Measurements from ENCODE around the gene RAPGEF1. TPM values are rescaled to one million over a fixed set of nuclear protein-coding genes. Genes with fewer than 3 reads are reported as not detected.
"Not testable (repeated sequence)": the region's sequence is repeated elsewhere in the genome, so short reads cannot be mapped to it uniquely, and the experiment has no call there.

Gene RAPGEF1
- total RNA-seq, 1 experiment from 2014 or later: 22.5 TPM

GRCh38 chr9:131670247-131671132 is 69.4 kb downstream of the RAPGEF1 start:
- DNase-seq (ENCODE audit: low read depth): no peak

- no peak for DNase-seq (ENCODE audit: low read depth)
Observed at GRCh38 chr9:131669269-131670157, 70.4 kb downstream of the RAPGEF1 start.

GRCh38 chr9:131668439-131669268 is 71.2 kb downstream of the RAPGEF1 start:
- peak; percentile 89 for DNase-seq (ENCODE audit: low read depth)

- no peak for DNase-seq (ENCODE audit: low read depth)
Observed at GRCh38 chr9:131668057-131668438, 71.8 kb downstream of the RAPGEF1 start.

- DNase-seq (ENCODE audit: low read depth): no peak
Observed at GRCh38 chr9:131667576-131667975, 72.3 kb downstream of the RAPGEF1 start.

GRCh38 chr9:131666774-131667173 is 73.1 kb downstream of the RAPGEF1 start:
- DNase-seq (ENCODE audit: low read depth): no peak

- no peak for DNase-seq (ENCODE audit: low read depth)
Observed at GRCh38 chr9:131666029-131666428, 73.8 kb downstream of the RAPGEF1 start.

GRCh38 chr9:131663288-131663687 is 76.6 kb downstream of the RAPGEF1 start:
- no peak for DNase-seq (ENCODE audit: low read depth)

- DNase-seq (ENCODE audit: low read depth): not testable (repeated sequence)
Observed at GRCh38 chr9:131662289-131662621, 77.6 kb downstream of the RAPGEF1 start.

GRCh38 chr9:131661568-131662288 is 78.1 kb downstream of the RAPGEF1 start:
- DNase-seq (ENCODE audit: low read depth): no peak

GRCh38 chr9:131660466-131661405 is 79.1 kb downstream of the RAPGEF1 start:
- no peak for DNase-seq (ENCODE audit: low read depth)

- DNase-seq (ENCODE audit: low read depth): peak; percentile 91
Observed at GRCh38 chr9:131658377-131659129, 81.3 kb downstream of the RAPGEF1 start.

DNA sequence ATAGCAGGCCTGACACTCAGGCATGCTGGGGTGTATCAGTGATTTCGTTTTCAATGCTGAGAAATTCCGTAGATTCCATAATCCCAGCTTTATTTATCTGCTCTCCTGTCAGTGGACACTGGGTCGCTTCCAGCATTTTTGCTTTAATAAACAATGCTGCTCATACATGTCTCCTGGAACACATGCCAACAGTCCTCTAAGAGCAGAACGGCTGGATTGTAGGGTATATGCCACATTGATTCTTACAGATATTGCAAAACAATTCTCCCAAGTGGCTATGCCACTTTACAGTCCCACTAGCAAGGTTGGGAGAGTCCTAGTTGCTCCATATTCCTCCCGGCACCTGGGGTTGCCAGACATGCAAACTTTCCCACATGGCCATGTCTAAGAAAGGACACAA is 81.9 kb downstream of the RAPGEF1 start:
- DNase-seq (ENCODE audit: low read depth): no peak

DNA sequence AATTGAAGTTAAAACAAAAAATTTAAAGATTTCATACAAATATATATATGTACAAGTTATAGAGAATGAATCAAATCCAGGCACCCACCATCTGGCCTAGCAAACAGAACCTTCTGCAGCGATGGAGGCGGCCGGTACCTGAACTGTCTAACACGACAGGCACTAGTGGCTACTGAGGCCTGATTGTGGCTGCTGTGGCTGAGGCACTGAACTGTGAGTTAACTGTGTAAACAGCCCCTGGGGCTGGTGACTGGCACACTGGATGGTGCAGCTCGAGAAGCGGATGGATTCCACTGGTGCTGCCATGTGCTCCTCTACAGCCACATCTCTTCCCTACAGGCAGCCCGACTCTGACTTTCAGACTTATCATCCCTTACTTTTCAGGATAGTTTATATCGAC is 82.4 kb downstream of the RAPGEF1 start:
- no peak for DNase-seq (ENCODE audit: low read depth)

GRCh38 chr9:131657037-131657377 is 82.9 kb downstream of the RAPGEF1 start:
- DNase-seq (ENCODE audit: low read depth): no peak

DNA sequence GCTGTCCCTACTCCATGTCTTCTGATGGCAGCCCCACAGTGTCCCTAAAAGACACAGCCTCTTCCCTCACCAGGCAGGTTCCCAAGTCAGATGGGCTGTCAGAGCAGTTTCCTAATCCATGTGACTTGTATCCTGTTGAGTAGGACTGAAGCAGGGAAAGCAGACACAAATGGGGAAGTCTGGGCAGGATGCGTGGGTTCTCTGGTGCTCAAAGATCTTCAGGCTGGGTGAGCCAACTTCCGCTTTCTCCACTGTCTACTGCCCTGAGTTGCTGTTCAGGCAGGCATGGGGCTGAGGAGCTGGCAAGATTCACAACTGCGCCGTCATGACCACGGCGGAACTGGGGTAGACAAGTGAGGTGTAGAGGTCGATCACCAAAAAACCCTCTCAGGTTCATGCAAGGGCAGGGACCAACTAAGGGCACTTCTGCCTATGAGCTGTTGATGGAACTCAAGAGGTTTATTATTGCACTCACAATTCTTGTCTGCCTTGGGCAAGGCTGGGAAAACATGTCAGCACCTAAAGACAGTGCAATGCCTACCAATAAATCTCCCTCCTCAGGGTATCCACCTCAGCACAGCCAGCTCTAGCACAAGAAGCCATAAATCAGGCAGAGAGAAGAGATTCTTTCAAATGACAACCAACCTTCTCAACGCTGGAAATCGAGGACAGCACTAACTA is 83.4 kb downstream of the RAPGEF1 start:
- peak; percentile 24 for DNase-seq (ENCODE audit: low read depth)

- not testable (repeated sequence) for DNase-seq (ENCODE audit: low read depth)
Observed at GRCh38 chr9:131654369-131654768, 85.5 kb downstream of the RAPGEF1 start.

GRCh38 chr9:131651599-131651998 is 88.3 kb downstream of the RAPGEF1 start:
- DNase-seq (ENCODE audit: low read depth): peak; percentile 19

Data from HT1080 (cell line).